Stimulated activated naive CD4-positive, alpha-beta T cell (primary cell): ENCODE measurements around the gene AAMP.

ENCODE experiments used
- DNase-seq, 6 experiments: peaks; one replicate each; lab custom pipeline; 2025; lab: John Stamatoyannopoulos, UW

The AAMP gene

GRCh38 chr2:218259099-218259961 lies 10.6 kb downstream of the AAMP start:
- DNase-seq: no peak

GRCh38 chr2:218257390-218257981 lies 12.5 kb downstream of the AAMP start:
- peak; percentile 31 to 66 (median 42) for DNase-seq

- DNase-seq: no peak
Observed at GRCh38 chr2:218256612-218257350, 13.2 kb downstream of the AAMP start.

- no peak for DNase-seq
Observed at GRCh38 chr2:218255446-218255845, 14.5 kb downstream of the AAMP start.

- DNase-seq: no peak
Observed at GRCh38 chr2:218253232-218253625, 16.7 kb downstream of the AAMP start.

GRCh38 chr2:218252509-218253231 lies 17.3 kb downstream of the AAMP start:
- no peak for DNase-seq

GRCh38 chr2:218249691-218250090 lies 20.2 kb downstream of the AAMP start:
- no peak for DNase-seq

GRCh38 chr2:218245214-218245613 lies 24.7 kb downstream of the AAMP start:
- DNase-seq: no peak

GRCh38 chr2:218244665-218245064 lies 25.3 kb downstream of the AAMP start:
- no peak for DNase-seq

- no peak for DNase-seq
Observed at GRCh38 chr2:218244204-218244603, 25.7 kb downstream of the AAMP start.

- no peak for DNase-seq
Observed at GRCh38 chr2:218238887-218239286, 31.1 kb downstream of the AAMP start.

- no peak for DNase-seq
Observed at GRCh38 chr2:218236829-218237228, 33.1 kb downstream of the AAMP start.

GRCh38 chr2:218235017-218235416 lies 34.9 kb downstream of the AAMP start:
- DNase-seq: no peak

- no peak for DNase-seq
Observed at GRCh38 chr2:218234521-218234920, 35.4 kb downstream of the AAMP start.

- no peak for DNase-seq
Observed at GRCh38 chr2:218233543-218233942, 36.4 kb downstream of the AAMP start.

GRCh38 chr2:218230882-218231281 lies 39.1 kb downstream of the AAMP start:
- peak in 1 of 6 experiments; percentile 9 for DNase-seq

- DNase-seq: no peak
Observed at GRCh38 chr2:218229851-218230250, 40.1 kb downstream of the AAMP start.

GRCh38 chr2:218229239-218229638 lies 40.7 kb downstream of the AAMP start:
- DNase-seq: peak in 3 of 6 experiments; percentile 46 to 51 (median 49)

GRCh38 chr2:218228366-218229090 lies 41.4 kb downstream of the AAMP start:
- no peak for DNase-seq

- no peak for DNase-seq
Observed at GRCh38 chr2:218226903-218227302, 43.0 kb downstream of the AAMP start.

GRCh38 chr2:218224186-218224585 lies 45.8 kb downstream of the AAMP start:
- no peak for DNase-seq
